Urinary bladder (tissue), 4 donors: ENCODE measurements around the gene USP17L20. TPM values are rescaled to one million over a fixed set of nuclear protein-coding genes. Genes with fewer than 3 reads are reported as not detected.
"Not testable (repeated sequence)": the region's sequence is repeated elsewhere in the genome, so short reads cannot be mapped to it uniquely, and the experiment has no call there.

Experiments used
- DNase-seq: peaks from one replicate; pipeline ENCODE4 v3.0.0-alpha.2; 2015; ENCODE audit errors: extremely low spot score
- H3K27ac ChIP-seq: one replicate; pipeline ENCODE4 v1.5.1; 2013; ENCODE audit warnings: low read depth, mild to moderate bottlenecking, moderate library complexity
- H3K36me3 ChIP-seq: one replicate; pipeline ENCODE4 v1.6.1; 2013; ENCODE audit warnings: mild to moderate bottlenecking, moderate library complexity; ENCODE audit not compliant: insufficient read depth
- H3K4me1 ChIP-seq: one replicate; pipeline ENCODE4 v1.6.1; 2013; ENCODE audit warnings: mild to moderate bottlenecking, moderate library complexity; ENCODE audit not compliant: insufficient read depth
- H3K4me3 ChIP-seq: one replicate; pipeline ENCODE4 v1.5.1; 2013; ENCODE audit warnings: low read depth, low read length
- WGBS: extraction: QIAGEN DNeasy Blood & Tissue Kit; methylation state at CpG from one replicate; pipeline ENCODE4 v1.1.7; 2013; 5-methylcytosine and 5-hydroxymethylcytosine counted together
- polyA plus RNA-seq: library from polyadenylated mRNA; stranded (reverse); fragments of 200-250 nt; gene quantifications from one replicate; pipeline ENCODE4 v1.2.3, GENCODE V29; 2013
- total RNA-seq: library from RNA; depleted of rRNA; stranded (reverse); fragments of >200 nt; gene quantifications from one replicate; pipeline ENCODE4 v1.2.3, GENCODE V29; 2014
- donor health status: healthy with polysubstance abuse.
- donor health status: healthy.

Gene USP17L20
- total and polyA plus RNA-seq, 2 donors: not detected

DNA sequence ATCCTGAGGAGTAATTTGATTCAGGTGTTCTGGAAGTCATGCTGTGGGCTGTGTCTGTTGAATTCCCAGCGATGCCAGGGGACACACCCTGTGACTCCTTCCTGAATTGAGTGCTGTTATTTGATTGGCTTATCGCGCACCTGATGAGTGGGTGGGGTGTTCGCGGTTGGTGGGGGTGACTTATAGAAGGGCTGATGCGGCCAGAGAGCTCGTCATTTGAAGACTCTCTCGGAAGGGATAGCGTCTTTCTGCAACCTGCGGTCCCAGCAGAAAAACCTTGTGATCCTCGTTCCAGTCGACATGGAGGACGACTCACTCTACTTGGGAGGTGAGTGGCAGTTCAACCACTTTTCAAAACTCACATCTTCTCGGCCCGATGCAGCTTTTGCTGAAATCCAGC lies 9.4 kb downstream of the USP17L20 start, which contains the start of gene USP17L22:
USP17L22 (plus strand) TSS at position 301 of the 400 bp plus-strand sequence; CDS start at position 301, 0 bp downstream.
- H3K27ac ChIP-seq, H3K4me1 ChIP-seq, DNase-seq, H3K36me3 ChIP-seq, H3K4me3 ChIP-seq: not testable (repeated sequence)
- no CpG with 5 or more reads among the region's 15 CpGs for WGBS

- 79% methylated on average over 5 of the region's 10 CpGs for WGBS
- not testable (repeated sequence) for H3K27ac ChIP-seq, H3K4me3 ChIP-seq, H3K4me1 ChIP-seq, H3K36me3 ChIP-seq, DNase-seq
Measured at GRCh38 chr4:9271719-9272118, 13.8 kb downstream of the USP17L20 start.

Other genes starting within 250 kb of the USP17L20 start
- gene FAM90A26, start 87.7 kb upstream of the USP17L20 start, total RNA-seq: not detected
- not detected for gene FAM90A26, start 87.7 kb upstream of the USP17L20 start, polyA plus RNA-seq
- not detected for gene USP17L10, start 47.5 kb upstream of the USP17L20 start, total RNA-seq
- gene USP17L10, start 47.5 kb upstream of the USP17L20 start, polyA plus RNA-seq: not detected
- gene USP17L11, start 42.7 kb upstream of the USP17L20 start, total RNA-seq: not detected
- gene USP17L11, start 42.7 kb upstream of the USP17L20 start, polyA plus RNA-seq: not detected
- not detected for gene USP17L12, start 38.0 kb upstream of the USP17L20 start, total RNA-seq
- gene USP17L12, start 38.0 kb upstream of the USP17L20 start, polyA plus RNA-seq: not detected
- gene USP17L13, start 33.2 kb upstream of the USP17L20 start, total RNA-seq: not detected
- not detected for gene USP17L13, start 33.2 kb upstream of the USP17L20 start, polyA plus RNA-seq
- gene USP17L15, start 23.7 kb upstream of the USP17L20 start, total RNA-seq: not detected
- not detected for gene USP17L15, start 23.7 kb upstream of the USP17L20 start, polyA plus RNA-seq
- not detected for gene USP17L17, start 14.2 kb upstream of the USP17L20 start, total RNA-seq
- gene USP17L17, start 14.2 kb upstream of the USP17L20 start, polyA plus RNA-seq: not detected
- gene USP17L18, start 9.5 kb upstream of the USP17L20 start, total RNA-seq: not detected
- not detected for gene USP17L18, start 9.5 kb upstream of the USP17L20 start, polyA plus RNA-seq
- gene USP17L19, start 4.7 kb upstream of the USP17L20 start, total RNA-seq: not detected
- gene USP17L19, start 4.7 kb upstream of the USP17L20 start, polyA plus RNA-seq: not detected
- gene USP17L21, start 4.7 kb downstream of the USP17L20 start, total RNA-seq: not detected
- not detected for gene USP17L21, start 4.7 kb downstream of the USP17L20 start, polyA plus RNA-seq
- gene USP17L22, start 9.5 kb downstream of the USP17L20 start, total RNA-seq: not detected
- not detected for gene USP17L22, start 9.5 kb downstream of the USP17L20 start, polyA plus RNA-seq
- not detected for gene USP17L24, start 67.0 kb downstream of the USP17L20 start, total RNA-seq
- gene USP17L24, start 67.0 kb downstream of the USP17L20 start, polyA plus RNA-seq: not detected
- gene USP17L25, start 71.8 kb downstream of the USP17L20 start, total RNA-seq: not detected
- gene USP17L25, start 71.8 kb downstream of the USP17L20 start, polyA plus RNA-seq: not detected
- gene USP17L26, start 76.5 kb downstream of the USP17L20 start, total RNA-seq: not detected
- gene USP17L26, start 76.5 kb downstream of the USP17L20 start, polyA plus RNA-seq: not detected
- not detected for gene USP17L5, start 81.3 kb downstream of the USP17L20 start, total RNA-seq
- not detected for gene USP17L5, start 81.3 kb downstream of the USP17L20 start, polyA plus RNA-seq
- not detected for gene USP17L27, start 86.0 kb downstream of the USP17L20 start, total RNA-seq
- not detected for gene USP17L27, start 86.0 kb downstream of the USP17L20 start, polyA plus RNA-seq
- gene USP17L28, start 90.8 kb downstream of the USP17L20 start, total RNA-seq: not detected
- gene USP17L28, start 90.8 kb downstream of the USP17L20 start, polyA plus RNA-seq: not detected
- gene USP17L29, start 95.5 kb downstream of the USP17L20 start, total RNA-seq: not detected
- not detected for gene USP17L29, start 95.5 kb downstream of the USP17L20 start, polyA plus RNA-seq
- not detected for gene USP17L30, start 105.0 kb downstream of the USP17L20 start, total RNA-seq
- gene USP17L30, start 105.0 kb downstream of the USP17L20 start, polyA plus RNA-seq: not detected
- gene DEFB131A, start 186.3 kb downstream of the USP17L20 start, total RNA-seq: not detected
- gene DEFB131A, start 186.3 kb downstream of the USP17L20 start, polyA plus RNA-seq: not detected